GM19467 (cell line): ENCODE data around the gene PSPH.
"Not testable (repeated sequence)": the region's sequence is repeated elsewhere in the genome, so short reads cannot be mapped to it uniquely, and the experiment has no call there.

Source experiments
- ATAC-seq: cut with Tn5 transposase; IDR thresholded peaks from one replicate; pipeline ENCODE4 v1.9.1; 2021; ENCODE audit warnings: mild to moderate bottlenecking, moderate library complexity; ENCODE audit not compliant: unreplicated experiment

Gene PSPH

GRCh38 chr7:56063500-56063881 is 12.2 kb upstream of the PSPH start:
- ATAC-seq: no peak

- no peak for ATAC-seq
These were observed 11.1 kb upstream of the PSPH start for GRCh38 chr7:56062382-56062781.

GRCh38 chr7:56053993-56054392 is 2.7 kb upstream of the PSPH start:
- no peak for ATAC-seq

GRCh38 chr7:56053379-56053778 is 2.1 kb upstream of the PSPH start:
- ATAC-seq: no peak

GRCh38 chr7:56051053-56051338 is 248 bp downstream of the PSPH start:
- no peak for ATAC-seq

- not testable (repeated sequence) for ATAC-seq
These were observed 2.5 kb downstream of the PSPH start for GRCh38 chr7:56048763-56049162.

- no peak for ATAC-seq
These were observed 3.0 kb downstream of the PSPH start for GRCh38 chr7:56048245-56048644.

- ATAC-seq: not testable (repeated sequence)
These were observed 3.7 kb downstream of the PSPH start for GRCh38 chr7:56047446-56048116.

GRCh38 chr7:56046721-56047445 is 4.4 kb downstream of the PSPH start:
- no peak for ATAC-seq

GRCh38 chr7:56045758-56046157 is 5.5 kb downstream of the PSPH start:
- ATAC-seq: not testable (repeated sequence)

GRCh38 chr7:56040730-56041129 is 10.5 kb downstream of the PSPH start:
- no peak for ATAC-seq

- ATAC-seq: peak; percentile 98
These were observed 17.4 kb downstream of the PSPH start for GRCh38 chr7:56033671-56034432.

- ATAC-seq: not testable (repeated sequence)
These were observed 18.7 kb downstream of the PSPH start for GRCh38 chr7:56032578-56032977.

GRCh38 chr7:56031556-56031955 is 19.7 kb downstream of the PSPH start:
- not testable (repeated sequence) for ATAC-seq

GRCh38 chr7:56030340-56030739 is 20.9 kb downstream of the PSPH start:
- ATAC-seq: no peak

- ATAC-seq: no peak
These were observed 22.2 kb downstream of the PSPH start for GRCh38 chr7:56028942-56029630.

GRCh38 chr7:56026538-56026937 is 24.7 kb downstream of the PSPH start:
- ATAC-seq: no peak

- no peak for ATAC-seq
These were observed 27.7 kb downstream of the PSPH start for GRCh38 chr7:56023500-56023899.

- ATAC-seq: no peak
These were observed 31.7 kb downstream of the PSPH start for GRCh38 chr7:56019501-56019900.

GRCh38 chr7:56017015-56017414 is 34.2 kb downstream of the PSPH start:
- not testable (repeated sequence) for ATAC-seq

- ATAC-seq: no peak
These were observed 41.5 kb downstream of the PSPH start for GRCh38 chr7:56009695-56010094.
